GM12874 (cell line): ENCODE results near the gene PITPNC1.

Experiments
- CTCF ChIP-seq: IDR thresholded peaks from 2 replicates; pipeline ENCODE4 v1.5.1; 2011; ENCODE audit warnings: low read depth, mild to moderate bottlenecking, control low read depth, low read length, moderate library complexity; ENCODE audit not compliant: insufficient read depth

PITPNC1 gene

GRCh38 chr17:67629971-67630320, 252.9 kb downstream of the PITPNC1 start:
- peak; percentile 23; the same call in 1 of the 2 replicates for TF ChIP-seq CTCF

- no peak for TF ChIP-seq CTCF
Observed at GRCh38 chr17:67632141-67632540, 255.1 kb downstream of the PITPNC1 start.

- TF ChIP-seq CTCF = no peak
Observed at GRCh38 chr17:67633751-67634211, 256.7 kb downstream of the PITPNC1 start.

GRCh38 chr17:67635681-67636080, 258.6 kb downstream of the PITPNC1 start:
- no peak for TF ChIP-seq CTCF

GRCh38 chr17:67636312-67636711, 259.2 kb downstream of the PITPNC1 start:
- no peak for TF ChIP-seq CTCF

GRCh38 chr17:67636834-67637520, 259.9 kb downstream of the PITPNC1 start:
- TF ChIP-seq CTCF = no peak

GRCh38 chr17:67637901-67638641, 261.0 kb downstream of the PITPNC1 start:
- no peak for TF ChIP-seq CTCF
